PC-9 (cell line): ENCODE measurements around the gene GAK. TPM values are rescaled to one million over a fixed set of nuclear protein-coding genes. Genes with fewer than 3 reads are reported as not detected.

Source experiments
- BruUV-seq: library from RNA; stranded (reverse); fragments of 400-500 nt; replicated peaks from 2 replicates; lab custom pipeline; 2021; lab: Mats Ljungman, UMichigan
- CTCF ChIA-PET: fragments of 300-600 bp; sonication (Branson Sonifier 250); formaldehyde crosslinking; loops from one replicate; lab custom pipeline; 2022; ENCODE audit warnings: antibody characterized with exemption; lab: Charles Lee
- POLR2A ChIA-PET: fragments of 300-600 bp; sonication (Branson Sonifier 250); formaldehyde crosslinking; loops from one replicate; lab custom pipeline; 2022; ENCODE audit warnings: antibody characterized with exemption; ENCODE audit not compliant: unreplicated experiment; lab: Charles Lee
- DNase-seq, 2 experiments: peaks; one replicate each; pipeline versions ENCODE4 v3.0.0 to v3.0.0-alpha.2; 2015 to 2022; ENCODE audit warnings: mixed read lengths in 1 of 2
- H2AFZ ChIP-seq: fragments of 200-600 bp; sonication (generic); 2 replicates; pipeline ENCODE4 v1.8.1; 2017; ENCODE audit warnings: antibody characterized with exemption
- H3F3A ChIP-seq: fragments of 200-600 bp; sonication (generic); 2 replicates; pipeline ENCODE4 v1.8.1; 2017; ENCODE audit warnings: antibody characterized with exemption, mild to moderate bottlenecking, low read depth; ENCODE audit not compliant: insufficient read depth
- H3K27ac ChIP-seq: fragments of 200-600 bp; sonication (generic); 2 replicates; pipeline ENCODE4 v1.6.1; 2016; ENCODE audit warnings: mixed run types
- H3K27me3 ChIP-seq: fragments of 200-600 bp; sonication (generic); 2 replicates; pipeline ENCODE4 v1.6.1; 2016; ENCODE audit warnings: low read depth, mixed run types; ENCODE audit not compliant: insufficient read depth
- H3K36me3 ChIP-seq: fragments of 200-600 bp; sonication (generic); 2 replicates; pipeline ENCODE4 v1.6.1; 2016; ENCODE audit warnings: low read depth, mixed run types
- H3K4me1 ChIP-seq: fragments of 200-600 bp; sonication (generic); replicated peaks from 2 replicates; pipeline ENCODE4 v1.6.1; 2016; ENCODE audit warnings: mixed run types; ENCODE audit not compliant: insufficient read depth
- H3K4me2 ChIP-seq: fragments of 200-600 bp; sonication (generic); 2 replicates; pipeline ENCODE4 v1.6.1; 2017; ENCODE audit warnings: mixed run types
- H3K4me3 ChIP-seq: fragments of 200-600 bp; sonication (generic); 2 replicates; pipeline ENCODE4 v1.6.1; 2016; ENCODE audit warnings: mixed run types
- H3K79me2 ChIP-seq: fragments of 200-600 bp; sonication (generic); 2 replicates; pipeline ENCODE4 v1.6.1; 2017; ENCODE audit warnings: low read depth, mixed run types
- H3K9me2 ChIP-seq: fragments of 200-600 bp; sonication (generic); 2 replicates; pipeline ENCODE4 v1.8.1; 2017; ENCODE audit warnings: mild to moderate bottlenecking; ENCODE audit not compliant: insufficient read depth
- H3K9me3 ChIP-seq: fragments of 200-600 bp; sonication (generic); 2 replicates; pipeline ENCODE4 v1.8.1; 2016; ENCODE audit warnings: low read depth; ENCODE audit not compliant: insufficient read depth
- H4K20me1 ChIP-seq: fragments of 200-600 bp; sonication (generic); 2 replicates; pipeline ENCODE4 v1.8.1; 2017; ENCODE audit not compliant: insufficient read depth
- CTCF ChIP-seq: fragments of 200-600 bp; sonication (generic); conservative IDR thresholded peaks from 2 replicates; pipeline ENCODE4 v1.6.1; 2017; ENCODE audit warnings: mixed run types, antibody characterized with exemption, mild to moderate bottlenecking, moderate library complexity
- EZH2 ChIP-seq: fragments of 200-600 bp; sonication (generic); IDR thresholded peaks from 2 replicates; pipeline ENCODE4 v1.8.0; 2017; ENCODE audit warnings: antibody characterized with exemption, low read depth
- intact Hi-C: fragments of 100-400 bp; cut with micrococcal nuclease; formaldehyde crosslinking; loops from one replicate; pipeline ENCODE4 v1.10.0; 2022; ENCODE audit not compliant: unreplicated experiment
- total RNA-seq: library from RNA; stranded (reverse); gene quantifications from 2 replicates; pipeline ENCODE4 v1.2.3, GENCODE V29; 2021

The GAK gene
- total RNA-seq, 1 experiment from 2014 or later: 114 TPM

GRCh38 chr4:951186-951585 lies 19.1 kb upstream of the GAK start:
- no peak for DNase-seq
- Histone ChIP-seq H3K9me3 (no peaks in the 10 kb centered on the region), H3K4me2 (no peak overlapping the region), H3K27ac (no peak overlapping the region), H3K79me2 (no peaks in the 10 kb centered on the region), H3K36me3 (no peaks in the 10 kb centered on the region), H4K20me1 (no peaks in the 10 kb centered on the region), H3K27me3 (no peaks in the 10 kb centered on the region), H3K4me3 (no peak overlapping the region), H3K9me2 (no peaks in the 10 kb centered on the region), H2AFZ (no peak overlapping the region), H3K4me1 (no peaks in the 10 kb centered on the region), H3F3A (no peaks in the 10 kb centered on the region)
- TF ChIP-seq CTCF (no peak), EZH2 (no peak)
- ChIA-PET CTCF (no interaction called here), POLR2A (no interaction called here)
- no TSS peak for BruUV-seq
- intact Hi-C loops: no loop called here

- Histone ChIP-seq H3K79me2 (no peaks in the 10 kb centered on the region), H3K4me1 (no peaks in the 10 kb centered on the region), H3K36me3 (no peaks in the 10 kb centered on the region), H3F3A (no peaks in the 10 kb centered on the region), H3K9me2 (no peaks in the 10 kb centered on the region), H4K20me1 (no peaks in the 10 kb centered on the region), H3K4me3 (no peak overlapping the region), H3K9me3 (no peaks in the 10 kb centered on the region), H2AFZ (no peak overlapping the region), H3K27ac (no peak overlapping the region), H3K4me2 (no peak overlapping the region), H3K27me3 (no peaks in the 10 kb centered on the region)
- ChIA-PET POLR2A (no interaction called here), CTCF (no interaction called here)
- intact Hi-C loops: no loop called here
- BruUV-seq: no TSS peak
- TF ChIP-seq CTCF (no peak), EZH2 (no peak)
- DNase-seq: no peak
Observed at GRCh38 chr4:950136-951020, 18.3 kb upstream of the GAK start.

- Histone ChIP-seq H3K79me2 (no peaks in the 10 kb centered on the region), H3K4me1 (no peaks in the 10 kb centered on the region), H3K27me3 (no peaks in the 10 kb centered on the region), H3K36me3 (no peaks in the 10 kb centered on the region), H3K9me2 (no peaks in the 10 kb centered on the region), H4K20me1 (no peaks in the 10 kb centered on the region), H3K27ac (no peak overlapping the region), H3K4me3 (no peak overlapping the region), H3K9me3 (no peaks in the 10 kb centered on the region), H3F3A (no peaks in the 10 kb centered on the region), H3K4me2 (no peak overlapping the region), H2AFZ (no peak overlapping the region)
- intact Hi-C loops: no loop called here
- DNase-seq: no peak
- BruUV-seq: no TSS peak
- CTCF ChIA-PET: no interaction called here
- POLR2A ChIA-PET: interaction anchor here (0.6 kb wide), 1 partner anchor 703 kb away, joined by 3 read pairs; no protein-coding TSS in a partner anchor
- TF ChIP-seq EZH2 (no peak), CTCF (no peak)
Observed at GRCh38 chr4:949656-950055, 17.5 kb upstream of the GAK start.
